Duodenal mucosa (tissue), 2 donors: ENCODE measurements around the gene ACY1.

Experiments used
- H3K27ac ChIP-seq: one replicate; pipeline ENCODE4 v1.7.0; 2013; ENCODE audit warnings: low read depth, low read length
- H3K27me3 ChIP-seq, 2 donors: one replicate each; pipeline ENCODE4 v1.7.0; 2013; ENCODE audit warnings: low read length in 2 of 2, control low read depth in 1 of 2; ENCODE audit not compliant: insufficient read depth in 2 of 2, control insufficient read depth in 1 of 2
- H3K36me3 ChIP-seq, 2 donors: one replicate each; pipeline ENCODE4 v1.7.0; 2013; ENCODE audit warnings: low read length in 2 of 2, control low read depth in 1 of 2; ENCODE audit not compliant: insufficient read depth in 2 of 2, control insufficient read depth in 1 of 2
- H3K4me1 ChIP-seq, 2 donors: one replicate each; pipeline ENCODE4 v1.7.0; 2013; ENCODE audit warnings: low read length in 2 of 2, control low read depth in 1 of 2; ENCODE audit not compliant: insufficient read depth in 2 of 2, control insufficient read depth in 1 of 2
- H3K4me3 ChIP-seq, 2 donors: one replicate each; pipeline ENCODE4 v1.7.0; 2013; ENCODE audit warnings: low read length in 2 of 2, low read depth in 1 of 2
- H3K9ac ChIP-seq, 2 donors: one replicate each; pipeline ENCODE4 v1.7.0; 2013; ENCODE audit warnings: low read length in 2 of 2, low read depth in 1 of 2
- H3K9me3 ChIP-seq, 2 donors: one replicate each; pipeline ENCODE4 v1.7.0; 2013; ENCODE audit warnings: low read length in 2 of 2, control low read depth in 1 of 2; ENCODE audit not compliant: control insufficient read depth in 1 of 2

The ACY1 gene

DNA sequence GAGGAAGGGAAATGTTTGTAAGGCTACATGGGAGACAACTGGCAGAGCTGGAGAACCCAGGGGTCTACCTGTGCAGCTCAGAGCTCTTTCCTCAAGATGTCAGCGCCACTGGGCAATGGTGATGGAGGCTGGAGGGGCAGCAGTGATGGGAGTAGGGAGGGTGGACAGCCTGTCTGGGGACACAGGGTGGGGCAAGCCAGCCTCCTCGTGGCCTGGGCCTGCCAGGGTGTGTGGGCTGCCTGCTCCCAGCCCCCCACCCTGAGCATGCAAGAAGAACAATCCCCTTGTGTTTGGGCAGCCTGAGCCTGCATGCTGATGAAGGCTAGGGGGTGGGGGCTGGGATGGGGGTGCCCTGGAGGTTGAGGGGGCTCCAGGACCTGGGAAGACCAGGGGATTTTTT is 17.3 kb upstream of the ACY1 start:
- H3K36me3 ChIP-seq = no peaks in the 10 kb centered on the region
- peak overlapping the region in 1 of 2 donors; percentile 81 for H3K4me3 ChIP-seq
- H3K27ac ChIP-seq = no peak overlapping the region
- peaks cover 12 to 20% of the 10 kb centered on the region in 2 donors for H3K4me1 ChIP-seq
- no peaks in the 10 kb centered on the region for H3K27me3 ChIP-seq
- H3K9me3 ChIP-seq = no peaks in the 10 kb centered on the region
- no peak overlapping the region for H3K9ac ChIP-seq

DNA sequence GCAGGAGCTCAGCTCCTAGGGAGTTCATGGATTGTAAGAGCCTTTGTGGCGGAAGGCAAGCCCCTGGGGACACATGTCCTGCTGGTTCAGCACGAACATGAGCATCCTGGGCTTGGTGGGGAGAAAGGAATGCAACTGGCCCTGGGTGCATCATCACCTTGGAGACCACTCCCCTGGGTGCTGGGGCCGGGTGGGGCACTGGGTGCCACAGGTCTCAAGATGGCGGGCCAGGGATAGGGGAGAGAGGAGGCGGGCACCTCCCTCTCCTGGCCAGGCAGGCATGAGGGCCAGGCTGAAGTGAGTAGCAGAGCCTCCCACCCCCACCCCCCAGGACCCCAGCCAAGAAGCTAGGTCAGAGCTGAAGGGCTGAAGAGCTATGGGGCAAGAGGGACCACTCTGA is 16.8 kb upstream of the ACY1 start:
- peaks cover 17 to 24% of the 10 kb centered on the region in 2 donors for H3K4me1 ChIP-seq
- peak overlapping the region in 1 of 2 donors; percentile 64 for H3K9ac ChIP-seq
- peak overlapping the region; percentile 76 to 81 for H3K4me3 ChIP-seq
- H3K36me3 ChIP-seq = no peaks in the 10 kb centered on the region
- H3K27me3 ChIP-seq = no peaks in the 10 kb centered on the region
- no peak overlapping the region for H3K27ac ChIP-seq
- no peaks in the 10 kb centered on the region for H3K9me3 ChIP-seq

DNA sequence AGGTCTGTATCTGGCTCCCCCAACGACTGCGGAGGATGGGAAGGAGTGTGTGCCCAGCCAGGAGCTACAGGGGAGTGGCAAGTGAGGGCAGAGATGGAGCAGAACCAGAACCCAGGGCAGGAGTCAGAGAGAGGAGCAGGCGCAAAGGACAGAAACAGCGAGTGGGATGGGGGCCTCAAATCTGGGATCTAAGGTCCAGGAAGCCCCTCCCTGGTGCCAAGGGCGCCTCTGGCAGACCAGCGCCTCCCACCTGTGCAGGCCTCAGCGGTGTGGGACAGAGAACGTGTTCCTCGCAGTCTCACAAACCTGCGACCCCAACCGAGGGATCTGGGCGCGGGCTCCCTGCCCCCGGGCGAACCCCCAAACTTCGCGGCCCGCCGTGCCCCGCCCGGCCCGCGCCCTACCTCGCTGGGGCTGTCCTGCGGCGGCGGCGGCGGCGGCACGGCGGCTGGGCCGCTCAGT is 16.4 kb upstream of the ACY1 start:
- H3K4me1 ChIP-seq = peaks cover 18 to 25% of the 10 kb centered on the region in 2 donors
- H3K27me3 ChIP-seq = no peaks in the 10 kb centered on the region
- H3K9ac ChIP-seq = peak overlapping the region; percentile 64 to 85

DNA sequence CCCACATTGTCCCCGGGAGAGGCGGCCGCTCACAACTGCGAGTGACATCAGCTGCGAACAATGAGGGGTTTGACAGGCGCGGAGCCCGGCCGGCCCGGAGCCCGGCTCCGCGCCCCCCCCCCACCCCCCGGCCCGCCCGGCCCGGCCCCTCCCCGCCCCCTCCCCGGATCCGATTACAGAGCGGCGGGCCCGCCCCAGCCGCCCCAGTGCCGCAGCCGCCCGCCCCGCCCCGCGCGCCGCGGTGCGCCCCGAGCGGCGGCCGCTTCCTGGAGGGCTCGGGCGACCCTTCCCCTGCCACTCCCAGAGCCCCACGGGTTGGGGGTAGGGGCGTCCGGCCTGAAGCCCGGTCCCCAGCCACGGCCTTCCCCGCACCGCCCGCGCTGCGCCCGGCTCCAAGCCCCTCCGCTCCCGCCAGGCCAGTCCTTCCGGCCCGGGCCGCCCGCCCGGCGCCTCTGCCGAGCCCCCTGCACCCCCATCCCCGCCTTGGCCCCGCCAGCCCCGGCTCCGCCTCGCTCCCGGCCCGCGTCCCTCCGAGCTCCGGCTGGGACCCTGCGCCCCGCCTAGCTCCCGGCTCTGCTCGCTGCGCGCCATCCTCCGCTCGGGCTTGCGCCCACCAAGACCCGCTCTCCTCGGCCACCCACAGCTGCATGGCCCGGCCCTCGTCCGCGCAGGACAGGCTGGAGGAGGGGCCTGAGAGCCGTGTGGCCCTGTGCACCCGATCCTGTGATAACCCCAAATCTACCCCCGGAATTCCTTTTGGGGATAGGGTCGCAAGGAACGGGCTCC is 15.8 kb upstream of the ACY1 start, which contains the start of gene PCBP4:
Gene PCBP4, minus strand, starts transcription at position 71 of the 786 bp plus-strand sequence. CDS start 6,214 bp downstream, outside the sequence.
- no peaks in the 10 kb centered on the region for H3K27me3 ChIP-seq
- H3K9me3 ChIP-seq = no peaks in the 10 kb centered on the region
- peaks cover 18 to 26% of the 10 kb centered on the region in 2 donors for H3K4me1 ChIP-seq
- peak within 1 kb of the TSS; percentile 38 for H3K27ac ChIP-seq
- no peaks in the 10 kb centered on the region for H3K36me3 ChIP-seq
- H3K9ac ChIP-seq = peak within 1 kb of the TSS; percentile 64 to 85
- peak within 1 kb of the TSS; percentile 76 to 81 for H3K4me3 ChIP-seq

More for the DNA sequence above, 16.4 kb upstream of the ACY1 start:
- Histone ChIP-seq H3K4me3 (peak overlapping the region; percentile 76 to 81), H3K36me3 (no peaks in the 10 kb centered on the region), H3K9me3 (no peaks in the 10 kb centered on the region), H3K27ac (peak overlapping the region; percentile 36)

DNA sequence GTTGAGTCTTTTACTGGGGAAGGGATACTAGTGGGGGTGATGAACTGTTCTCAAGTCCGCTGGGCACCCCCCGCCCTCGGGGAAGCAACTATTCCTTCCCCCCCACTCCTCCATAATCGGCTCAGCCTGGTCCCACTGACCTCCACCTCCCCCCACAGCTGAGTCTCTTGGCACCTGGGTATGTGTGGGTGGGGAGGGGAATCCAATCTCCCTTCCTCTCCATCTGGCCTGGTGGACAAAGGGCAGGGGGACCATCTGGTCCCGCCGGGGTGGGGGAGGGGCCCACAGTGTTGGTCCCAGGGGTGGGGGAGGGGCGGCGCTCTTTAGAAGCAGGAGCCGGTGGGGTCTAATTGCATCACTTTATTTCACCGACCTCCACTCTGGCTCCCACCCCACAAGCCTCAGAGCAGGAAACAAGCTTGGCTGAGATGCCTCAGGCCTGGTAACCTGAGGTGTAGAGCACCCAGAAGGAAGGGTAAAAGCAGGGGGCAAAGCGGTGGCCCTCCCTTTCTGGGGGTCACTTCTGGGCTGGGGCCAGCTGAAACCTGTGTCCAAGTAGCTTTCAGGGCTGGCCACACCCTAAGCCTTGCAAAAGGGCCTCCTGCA is 15.1 kb upstream of the ACY1 start:
- Histone ChIP-seq H3K9me3 (no peaks in the 10 kb centered on the region), H3K27ac (peak overlapping the region; percentile 38), H3K4me1 (peaks cover 18 to 29% of the 10 kb centered on the region in 2 donors), H3K9ac (peak overlapping the region; percentile 44 to 74), H3K4me3 (peak overlapping the region; percentile 70 to 75), H3K36me3 (no peaks in the 10 kb centered on the region), H3K27me3 (no peaks in the 10 kb centered on the region)

DNA sequence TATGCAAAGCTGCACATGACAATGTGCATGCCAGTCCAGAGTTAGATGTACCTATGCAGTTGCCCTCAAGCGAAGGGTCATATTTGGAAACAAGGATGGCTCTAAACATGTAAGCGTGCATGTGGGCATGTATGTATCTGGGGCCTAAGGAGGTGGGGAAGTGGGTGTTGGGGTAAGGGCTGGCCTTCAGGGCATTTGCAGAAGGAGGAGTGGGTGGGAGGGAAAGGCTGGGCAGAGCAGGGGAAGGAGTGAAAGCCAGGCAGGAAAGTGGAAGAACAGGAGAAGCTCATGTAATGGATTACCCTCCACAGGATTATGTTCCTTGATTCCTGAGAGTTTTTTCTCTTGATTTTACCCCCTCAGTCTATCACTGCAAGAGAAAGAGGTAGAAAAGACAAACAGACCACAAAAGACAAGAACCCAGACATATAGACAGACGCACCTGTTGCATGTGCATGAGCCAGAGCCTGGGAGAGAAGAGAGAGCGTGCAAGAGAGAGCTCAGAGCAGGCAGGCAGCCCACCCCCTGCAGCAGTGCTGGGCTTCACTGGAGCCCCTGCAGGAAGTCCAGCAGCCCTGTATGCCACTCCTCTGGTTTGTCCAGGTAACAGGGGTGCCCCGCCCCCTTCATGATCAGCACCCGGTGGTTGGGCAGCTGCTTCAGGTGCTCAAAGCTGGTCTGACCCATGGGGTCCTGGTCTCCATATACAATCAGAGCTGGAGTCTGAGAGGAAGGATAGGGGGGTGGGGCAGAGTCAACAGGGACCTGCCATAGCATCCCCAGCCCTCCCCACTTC is 14.3 kb upstream of the ACY1 start:
- Histone ChIP-seq H3K36me3 (no peaks in the 10 kb centered on the region), H3K27me3 (no peaks in the 10 kb centered on the region), H3K4me3 (peak overlapping the region in 1 of 2 donors; percentile 8), H3K4me1 (peaks cover 20 to 30% of the 10 kb centered on the region in 2 donors), H3K27ac (no peak overlapping the region), H3K9me3 (no peaks in the 10 kb centered on the region), H3K9ac (peak overlapping the region in 1 of 2 donors; percentile 1)

DNA sequence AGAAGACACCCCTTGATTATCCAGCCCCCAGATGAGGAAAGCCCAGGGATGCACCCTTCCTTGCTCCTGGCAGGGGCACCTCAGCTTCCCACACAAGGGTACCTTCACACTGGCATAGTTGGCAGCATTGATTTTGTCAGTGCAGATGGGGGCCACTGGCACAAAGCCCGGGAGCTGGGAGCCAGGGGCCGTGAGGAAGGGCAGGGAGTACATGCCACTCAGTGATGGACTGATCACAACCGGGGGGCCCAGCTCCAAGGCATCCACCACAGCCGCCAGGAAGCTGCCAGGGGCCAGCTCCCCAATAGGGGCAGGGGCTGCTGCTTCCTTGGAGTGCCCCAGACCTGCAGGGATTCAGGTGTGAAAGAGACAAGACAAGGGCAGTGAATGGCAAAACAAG is 13.5 kb upstream of the ACY1 start:
- no peak overlapping the region for H3K4me3 ChIP-seq
- no peaks in the 10 kb centered on the region for H3K27me3 ChIP-seq
- H3K27ac ChIP-seq = no peak overlapping the region
- H3K9ac ChIP-seq = no peak overlapping the region
- H3K9me3 ChIP-seq = no peaks in the 10 kb centered on the region
- H3K4me1 ChIP-seq = peaks cover 26 to 38% of the 10 kb centered on the region in 2 donors
- H3K36me3 ChIP-seq = no peaks in the 10 kb centered on the region

DNA sequence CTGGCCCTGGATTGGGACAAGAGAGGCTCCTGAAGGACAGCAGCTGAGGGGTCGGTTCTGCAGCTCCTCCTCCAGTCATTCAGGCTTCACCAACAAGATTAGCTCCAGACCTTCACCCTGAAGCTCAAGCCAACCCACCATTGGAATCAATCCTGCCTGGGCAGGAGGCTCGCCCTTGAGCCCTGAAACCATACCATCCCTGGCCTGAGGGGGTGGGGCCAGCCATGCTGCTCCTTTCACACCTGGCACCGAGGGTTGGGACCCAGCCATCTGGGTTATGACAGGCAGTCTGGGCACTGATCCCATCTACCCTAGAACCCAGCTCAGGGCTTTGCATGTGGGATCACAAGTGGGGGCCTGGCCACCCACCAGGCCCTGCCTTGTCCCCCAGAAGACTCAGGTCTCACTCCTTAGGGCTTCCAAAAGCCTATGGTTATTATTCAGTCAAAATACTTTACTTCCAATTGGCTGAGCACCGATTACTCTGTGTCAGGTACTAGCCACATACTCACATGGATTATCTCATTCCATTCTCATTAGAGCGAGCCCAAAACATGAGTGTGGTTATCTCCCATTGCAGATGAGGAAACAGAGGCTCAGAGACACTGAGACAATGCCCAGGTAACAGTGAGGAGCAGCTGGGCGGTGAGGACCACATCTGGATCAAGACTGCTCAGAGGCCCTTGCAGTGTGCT is 12.6 kb upstream of the ACY1 start:
- H3K9me3 ChIP-seq = no peaks in the 10 kb centered on the region
- no peak overlapping the region for H3K27ac ChIP-seq
- H3K4me1 ChIP-seq = peaks cover 30 to 43% of the 10 kb centered on the region in 2 donors
- H3K27me3 ChIP-seq = no peaks in the 10 kb centered on the region
- H3K36me3 ChIP-seq = no peaks in the 10 kb centered on the region
- no peak overlapping the region for H3K9ac ChIP-seq
- no peak overlapping the region for H3K4me3 ChIP-seq

DNA sequence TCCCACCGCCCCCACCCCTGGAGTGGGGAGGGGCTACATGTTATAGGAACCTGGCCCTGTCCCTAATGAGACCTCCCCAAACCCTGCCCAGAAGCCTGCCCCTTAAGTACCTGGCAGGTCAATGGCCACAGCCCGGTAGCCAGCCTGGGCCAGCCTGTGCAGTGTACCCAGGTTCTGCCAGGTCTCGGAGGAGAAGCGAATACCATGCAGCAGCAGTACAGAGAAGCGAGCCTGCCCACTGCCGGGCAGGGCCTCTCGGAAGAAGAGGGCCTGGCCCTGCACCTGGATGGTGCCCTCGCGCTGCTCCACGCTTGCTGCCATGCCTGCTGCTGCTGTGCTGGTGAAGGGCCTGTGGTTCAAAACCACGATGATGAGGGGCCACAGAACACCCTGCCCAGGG is 12.0 kb upstream of the ACY1 start:
- H3K36me3 ChIP-seq = no peaks in the 10 kb centered on the region
- no peak overlapping the region for H3K9ac ChIP-seq
- peaks cover 34 to 46% of the 10 kb centered on the region in 2 donors for H3K4me1 ChIP-seq
- H3K27me3 ChIP-seq = no peaks in the 10 kb centered on the region
- no peaks in the 10 kb centered on the region for H3K9me3 ChIP-seq
- H3K4me3 ChIP-seq = no peak overlapping the region
- no peak overlapping the region for H3K27ac ChIP-seq
